IPS-11a (cell line): Measurements from ENCODE around the gene AFG1L.
"Not testable (repeated sequence)": the region's sequence is repeated elsewhere in the genome, so short reads cannot be mapped to it uniquely, and the experiment has no call there.

Experiments used
- H3K4me3 ChIP-seq: one replicate; pipeline ENCODE4 v1.5.1; 2013; ENCODE audit warnings: low read depth, low read length, control low read depth

Gene AFG1L

GRCh38 chr6:108348655-108349349 lies 53.9 kb downstream of the AFG1L start:
- no peak overlapping the region for H3K4me3 ChIP-seq

- no peak overlapping the region for H3K4me3 ChIP-seq
These were observed 55.7 kb downstream of the AFG1L start for GRCh38 chr6:108350528-108350927.

- H3K4me3 ChIP-seq = no peak overlapping the region
These were observed 59.0 kb downstream of the AFG1L start for GRCh38 chr6:108353853-108354252.

- no peak overlapping the region for H3K4me3 ChIP-seq
These were observed 60.3 kb downstream of the AFG1L start for GRCh38 chr6:108355120-108355519.

GRCh38 chr6:108355890-108356289 lies 61.0 kb downstream of the AFG1L start:
- no peak overlapping the region for H3K4me3 ChIP-seq

- H3K4me3 ChIP-seq = no peak overlapping the region
These were observed 65.3 kb downstream of the AFG1L start for GRCh38 chr6:108359901-108360882.

GRCh38 chr6:108360919-108361311 lies 66.1 kb downstream of the AFG1L start:
- H3K4me3 ChIP-seq = no peak overlapping the region

GRCh38 chr6:108361312-108361932 lies 66.6 kb downstream of the AFG1L start:
- no peak overlapping the region for H3K4me3 ChIP-seq

- H3K4me3 ChIP-seq = no peak overlapping the region
These were observed 67.6 kb downstream of the AFG1L start for GRCh38 chr6:108362455-108362854.

- H3K4me3 ChIP-seq = no peak overlapping the region
These were observed 68.3 kb downstream of the AFG1L start for GRCh38 chr6:108363113-108363512.

GRCh38 chr6:108363889-108364313 lies 69.0 kb downstream of the AFG1L start:
- no peak overlapping the region for H3K4me3 ChIP-seq

- H3K4me3 ChIP-seq = no peak overlapping the region
These were observed 69.6 kb downstream of the AFG1L start for GRCh38 chr6:108364470-108364869.

- H3K4me3 ChIP-seq = no peak overlapping the region
These were observed 70.6 kb downstream of the AFG1L start for GRCh38 chr6:108365478-108365877.

- H3K4me3 ChIP-seq = no peak overlapping the region
These were observed 71.4 kb downstream of the AFG1L start for GRCh38 chr6:108366236-108366635.

- no peak overlapping the region for H3K4me3 ChIP-seq
These were observed 73.7 kb downstream of the AFG1L start for GRCh38 chr6:108368431-108369030.

- no peak overlapping the region for H3K4me3 ChIP-seq
These were observed 86.0 kb downstream of the AFG1L start for GRCh38 chr6:108380876-108381275.

GRCh38 chr6:108383981-108384380 lies 89.1 kb downstream of the AFG1L start:
- H3K4me3 ChIP-seq = no peak overlapping the region

GRCh38 chr6:108389190-108389589 lies 94.3 kb downstream of the AFG1L start:
- not testable (repeated sequence) for H3K4me3 ChIP-seq

GRCh38 chr6:108395297-108395696 lies 100.4 kb downstream of the AFG1L start:
- no peak overlapping the region for H3K4me3 ChIP-seq

- H3K4me3 ChIP-seq = no peak overlapping the region
These were observed 108.4 kb downstream of the AFG1L start for GRCh38 chr6:108403236-108403635.

- H3K4me3 ChIP-seq = no peak overlapping the region
These were observed 112.1 kb downstream of the AFG1L start for GRCh38 chr6:108406943-108407342.
